MM.1S (cell line): Measurements from ENCODE around the gene JAML.
A peak's percentile ranks its signal among the peaks of the same experiment; 100 is the strongest.

Experiments
- DNase-seq: peaks from one replicate; pipeline ENCODE4 v3.0.0-alpha.2; 2015
- H2AFZ ChIP-seq: fragments of 300-600 bp; sonication (generic); 2 replicates; pipeline ENCODE4 v1.6.0; 2016; ENCODE audit warnings: antibody characterized with exemption, low read length
- H3F3A ChIP-seq: fragments of 300-600 bp; sonication (generic); 2 replicates; pipeline ENCODE4 v1.6.1; 2016; ENCODE audit warnings: mild to moderate bottlenecking, antibody characterized with exemption, low read length, moderate library complexity, mixed read lengths; ENCODE audit not compliant: insufficient read depth
- H3K27ac ChIP-seq: fragments of 300-600 bp; sonication (generic); 2 replicates; pipeline ENCODE4 v1.5.1; 2016; ENCODE audit warnings: mild to moderate bottlenecking, low read length
- H3K27me3 ChIP-seq: fragments of 300-600 bp; sonication (generic); replicated peaks from 2 replicates; pipeline ENCODE4 v1.6.0; 2016; ENCODE audit warnings: low read length; ENCODE audit not compliant: insufficient read depth
- H3K36me3 ChIP-seq: fragments of 300-600 bp; sonication (generic); replicated peaks from 2 replicates; pipeline ENCODE4 v1.6.1; 2016; ENCODE audit warnings: mild to moderate bottlenecking, low read length, mixed read lengths; ENCODE audit not compliant: insufficient read depth
- H3K4me1 ChIP-seq: fragments of 300-600 bp; sonication (generic); 2 replicates; pipeline ENCODE4 v1.6.1; 2016; ENCODE audit warnings: low read length, mixed read lengths
- H3K4me2 ChIP-seq: fragments of 300-600 bp; sonication (generic); 2 replicates; pipeline ENCODE4 v1.6.0; 2016; ENCODE audit warnings: low read depth, low read length
- H3K4me3 ChIP-seq: fragments of 300-600 bp; sonication (generic); 2 replicates; pipeline ENCODE4 v1.5.1; 2016; ENCODE audit warnings: low read length, mixed read lengths
- H3K79me2 ChIP-seq: fragments of 300-600 bp; sonication (generic); 2 replicates; pipeline ENCODE4 v1.6.1; 2016; ENCODE audit warnings: mixed run types, low read length, mixed read lengths
- H3K9ac ChIP-seq: fragments of 300-600 bp; sonication (generic); 2 replicates; pipeline ENCODE4 v1.6.1; 2016; ENCODE audit warnings: low read length, mixed read lengths
- H3K9me2 ChIP-seq: fragments of 300-600 bp; sonication (generic); replicated peaks from 2 replicates; pipeline ENCODE4 v1.6.1; 2016; ENCODE audit warnings: mild to moderate bottlenecking, low read length, mixed read lengths; ENCODE audit not compliant: insufficient read depth
- H3K9me3 ChIP-seq: fragments of 300-600 bp; sonication (generic); replicated peaks from 2 replicates; pipeline ENCODE4 v1.6.1; 2016; ENCODE audit warnings: mild to moderate bottlenecking, low read length, mixed read lengths; ENCODE audit not compliant: insufficient read depth
- H4K20me1 ChIP-seq: fragments of 300-600 bp; sonication (generic); 2 replicates; pipeline ENCODE4 v1.6.1; 2016; ENCODE audit warnings: mild to moderate bottlenecking, low read length, moderate library complexity, mixed read lengths; ENCODE audit not compliant: insufficient read depth
- CTCF ChIP-seq: fragments of 300-600 bp; sonication (generic); IDR thresholded peaks from 2 replicates; pipeline ENCODE4 v1.5.1; 2016; ENCODE audit warnings: antibody characterized with exemption, low read length, mixed read lengths
- EZH2 ChIP-seq: fragments of 300-600 bp; sonication (generic); optimal IDR thresholded peaks from 2 replicates; pipeline ENCODE3; 2017; ENCODE audit warnings: low read depth, mild to moderate bottlenecking, antibody characterized with exemption, low read length, mixed read lengths
- EZH2phosphoT487 ChIP-seq: fragments of 300-600 bp; sonication (generic); IDR thresholded peaks from 2 replicates; pipeline ENCODE4 v1.6.1; 2018; ENCODE audit warnings: antibody characterized with exemption, low read length

Gene JAML

GRCh38 chr11:118258410-118258809 lies 33.6 kb upstream of the JAML start:
- H3K27ac ChIP-seq: no peak overlapping the region
- no peaks in the 10 kb centered on the region for H3K27me3 ChIP-seq
- H3K9ac ChIP-seq: no peak overlapping the region
- no peaks in the 10 kb centered on the region for H3K9me2 ChIP-seq
- H3K4me2 ChIP-seq: no peak overlapping the region
- no peak overlapping the region for H2AFZ ChIP-seq
- H3K9me3 ChIP-seq: no peaks in the 10 kb centered on the region
- no peaks in the 10 kb centered on the region for H4K20me1 ChIP-seq
- H3K4me1 ChIP-seq: peaks cover 11% of the 10 kb centered on the region
- H3K79me2 ChIP-seq: no peaks in the 10 kb centered on the region
- no peaks in the 10 kb centered on the region for H3K36me3 ChIP-seq
- peaks cover 3% of the 10 kb centered on the region; the same call in 1 of the 2 replicates for H3F3A ChIP-seq
- peak; percentile 53 for DNase-seq
- TF ChIP-seq EZH2: no peak
- TF ChIP-seq EZH2phosphoT487: no peak
- peak; percentile 53 for TF ChIP-seq CTCF
- no peak overlapping the region for H3K4me3 ChIP-seq

- Histone ChIP-seq H3K4me1 (peaks cover 6% of the 10 kb centered on the region), H4K20me1 (no peaks in the 10 kb centered on the region), H3K9me3 (no peaks in the 10 kb centered on the region), H3K4me3 (peak overlapping the region; percentile 83), H3K27me3 (no peaks in the 10 kb centered on the region), H3K79me2 (peaks cover 14% of the 10 kb centered on the region), H3F3A (peaks cover 9% of the 10 kb centered on the region; the same call in 1 of the 2 replicates), H3K27ac (peak overlapping the region; percentile 78; the same call in 1 of the 2 replicates), H3K36me3 (no peaks in the 10 kb centered on the region), H3K9ac (peak overlapping the region; percentile 87), H2AFZ (peak overlapping the region; percentile 59), H3K4me2 (peak overlapping the region; percentile 85), H3K9me2 (no peaks in the 10 kb centered on the region)
- no peak for TF ChIP-seq EZH2
- TF ChIP-seq EZH2phosphoT487: no peak
- no peak for TF ChIP-seq CTCF
- DNase-seq: no peak
Measured at GRCh38 chr11:118252688-118253087, 27.9 kb upstream of the JAML start.

GRCh38 chr11:118251858-118252652 lies 27.2 kb upstream of the JAML start, which contains the start of gene MPZL3:
Gene MPZL3 (minus strand): TSS chr11:118252365. CDS start chr11:118252294, 71 bp downstream.
- H3K27me3 ChIP-seq: no peaks in the 10 kb centered on the region
- peaks cover 9% of the 10 kb centered on the region; the same call in 1 of the 2 replicates for H3F3A ChIP-seq
- H2AFZ ChIP-seq: peak within 1 kb of the TSS; percentile 59
- peaks cover 14% of the 10 kb centered on the region for H3K79me2 ChIP-seq
- H3K4me3 ChIP-seq: peak within 1 kb of the TSS; percentile 83
- H3K27ac ChIP-seq: peak within 1 kb of the TSS; percentile 78
- H3K9me2 ChIP-seq: no peaks in the 10 kb centered on the region
- H3K36me3 ChIP-seq: no peaks in the 10 kb centered on the region
- H3K4me2 ChIP-seq: peak within 1 kb of the TSS; percentile 85
- peak within 1 kb of the TSS; percentile 87 for H3K9ac ChIP-seq
- peak; percentile 97 for DNase-seq
- peaks cover 6% of the 10 kb centered on the region for H3K4me1 ChIP-seq
- no peaks in the 10 kb centered on the region for H3K9me3 ChIP-seq
- no peaks in the 10 kb centered on the region for H4K20me1 ChIP-seq
- TF ChIP-seq CTCF (no peak), EZH2phosphoT487 (no peak), EZH2 (no peak)
